K562 (cell line): ENCODE data around the gene ALDH9A1. TPM values are rescaled to one million over a fixed set of nuclear protein-coding genes. Genes with fewer than 3 reads are reported as not detected.

Source experiments
- CTBP1 ChIP-seq: fragments of 450-650 bp; IDR thresholded peaks from 2 replicates; pipeline ENCODE4 v1.6.1; 2016; ENCODE audit warnings: borderline replicate concordance
- GABPB2 ChIP-seq: fragments of 250-450 bp; sonication (Bioruptor Pico); conservative IDR thresholded peaks from 2 replicates; pipeline ENCODE4 v1.5.1; 2021; ENCODE audit warnings: mild to moderate bottlenecking
- L3MBTL2 ChIP-seq: fragments of 450-650 bp; IDR thresholded peaks from 2 replicates; pipeline ENCODE4 v1.6.1; 2016; ENCODE audit warnings: mild to moderate bottlenecking, moderate library complexity
- NCOA4 ChIP-seq: fragments of 450-650 bp; IDR thresholded peaks from 2 replicates; pipeline ENCODE4 v1.6.1; 2018; ENCODE audit warnings: mild to moderate bottlenecking; ENCODE audit not compliant: partially characterized antibody
- NR3C1 ChIP-seq: sonication (generic); formaldehyde crosslinking; IDR thresholded peaks from 2 replicates; pipeline ENCODE4 v1.8.1; 2022; ENCODE audit warnings: missing genetic modification reagents
- STAT5B ChIP-seq: fragments of 250-450 bp; sonication (Bioruptor Pico); IDR thresholded peaks from 2 replicates; pipeline ENCODE4 v1.8.0; 2021; ENCODE audit warnings: mild to moderate bottlenecking, inconsistent platforms
- XRCC5 ChIP-seq: fragments of 200-400 bp; formaldehyde crosslinking; IDR thresholded peaks from 2 replicates; pipeline ENCODE4 v1.6.1; 2017; ENCODE audit warnings: low read depth, mild to moderate bottlenecking, low read length
- ZNF561 ChIP-seq: fragments of 450-650 bp; formaldehyde crosslinking; conservative IDR thresholded peaks from 2 replicates; pipeline ENCODE4 v1.4.0; 2020; ENCODE audit warnings: mild to moderate bottlenecking, moderate library complexity
- ZNF589 ChIP-seq: fragments of 200-800 bp; sonication (Bioruptor generic); IDR thresholded peaks from 2 replicates; pipeline ENCODE4 v1.6.1; 2016; ENCODE audit warnings: low read depth, missing genetic modification characterization, missing compliant biosample characterization
- ZNF766 ChIP-seq: fragments of 200-800 bp; sonication (Bioruptor generic); conservative IDR thresholded peaks from 2 replicates; pipeline ENCODE4 v1.6.1; 2016; ENCODE audit warnings: missing genetic modification characterization, missing compliant biosample characterization
- polyA plus RNA-seq, 8 experiments: library from polyadenylated mRNA; depleted of rRNA in 4 of 8; stranded (reverse) in 5 of 8; unstranded in 3 of 8; fragments of >200 nt; fragmentation: Nextera tagmentation in 2 of 8; fragmentation: Illumina TruSeq in 1 of 8; extraction: Ambion mirVana in 2 of 8; extraction: Trizol in 1 of 8; gene quantifications; 2 replicates each; pipeline versions ENCODE4 v1.2.1 to v1.2.3, GENCODE V29; 2011 to 2014; ENCODE audit warnings: inconsistent platforms in 1 of 8, missing spikeins in 1 of 8
- total RNA-seq, 7 experiments: library from RNA; depleted of rRNA in 6 of 7; stranded (reverse); fragments of >200 nt in 6 of 7; fragmentation: Illumina TruSeq in 2 of 7; extraction: Trizol in 2 of 7; gene quantifications; 2 replicates each; pipeline versions ENCODE4 v1.2.1 to v1.2.3, GENCODE V29; 2011 to 2021; ENCODE audit warnings: low replicate concordance in 1 of 7
- TF ChIP-seq, protein P1 (sequence below): fragments of 250-450 bp; sonication (Bioruptor Pico); IDR thresholded peaks from 2 replicates; pipeline ENCODE4 v1.4.0; 2020; ENCODE audit warnings: borderline replicate concordance
- TF ChIP-seq, protein P2 (sequence below): sonication (generic); formaldehyde crosslinking; IDR thresholded peaks from 2 replicates; pipeline ENCODE4 v1.8.0; 2022; ENCODE audit warnings: missing genetic modification reagents, mild to moderate bottlenecking, moderate library complexity, borderline replicate concordance

ALDH9A1 gene
- total and polyA plus RNA-seq, 9 of the 15 experiments (the other 6 are each of a cell fraction or from before 2014, with no cell fraction given): 26.5 to 54.3 (median 39.2) TPM

GRCh38 chr1:165616987-165617546 lies 81.3 kb downstream of the ALDH9A1 start (continued):
- TF ChIP-seq, protein P1, sequence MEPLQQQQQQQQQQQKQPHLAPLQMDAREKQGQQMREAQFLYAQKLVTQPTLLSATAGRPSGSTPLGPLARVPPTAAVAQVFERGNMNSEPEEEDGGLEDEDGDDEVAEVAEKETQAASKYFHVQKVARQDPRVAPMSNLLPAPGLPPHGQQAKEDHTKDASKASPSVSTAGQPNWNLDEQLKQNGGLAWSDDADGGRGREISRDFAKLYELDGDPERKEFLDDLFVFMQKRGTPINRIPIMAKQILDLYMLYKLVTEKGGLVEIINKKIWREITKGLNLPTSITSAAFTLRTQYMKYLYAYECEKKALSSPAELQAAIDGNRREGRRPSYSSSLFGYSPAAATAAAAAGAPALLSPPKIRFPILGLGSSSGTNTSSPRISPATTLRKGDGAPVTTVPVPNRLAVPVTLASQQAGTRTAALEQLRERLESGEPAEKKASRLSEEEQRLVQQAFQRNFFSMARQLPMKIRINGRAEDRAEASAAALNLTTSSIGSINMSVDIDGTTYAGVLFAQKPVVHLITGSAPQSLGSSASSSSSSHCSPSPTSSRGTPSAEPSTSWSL (CRISPR knock-in tag): no peak
- TF ChIP-seq CTBP1 (peak; percentile 50; the same call in 1 of the 2 replicates), NR3C1 (CRISPR knock-in tag) (no peak), GABPB2 (CRISPR knock-in tag) (no peak), ZNF766 (CRISPR knock-in tag) (no peak), STAT5B (CRISPR knock-in tag) (no peak), XRCC5 (no peak), L3MBTL2 (no peak), ZNF561 (CRISPR knock-in tag) (no peak), ZNF589 (CRISPR knock-in tag) (no peak), NCOA4 (no peak)
- TF ChIP-seq, protein P2, sequence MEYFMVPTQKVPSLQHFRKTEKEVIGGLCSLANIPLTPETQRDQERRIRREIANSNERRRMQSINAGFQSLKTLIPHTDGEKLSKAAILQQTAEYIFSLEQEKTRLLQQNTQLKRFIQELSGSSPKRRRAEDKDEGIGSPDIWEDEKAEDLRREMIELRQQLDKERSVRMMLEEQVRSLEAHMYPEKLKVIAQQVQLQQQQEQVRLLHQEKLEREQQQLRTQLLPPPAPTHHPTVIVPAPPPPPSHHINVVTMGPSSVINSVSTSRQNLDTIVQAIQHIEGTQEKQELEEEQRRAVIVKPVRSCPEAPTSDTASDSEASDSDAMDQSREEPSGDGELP (CRISPR knock-in tag): no peak
